ENCODE data around the gene HBE1. TPM values are rescaled to one million over a fixed set of nuclear protein-coding genes. Genes with fewer than 3 reads are reported as not detected.

Gene HBE1
- total RNA-seq, 4 donors from 2014 or later = 0.67 TPM; not detected in 3

- no peak overlapping the region for H3K27ac ChIP-seq
- H3K4me1 ChIP-seq = no peaks in the 10 kb centered on the region
- H3K9me3 ChIP-seq = no peaks in the 10 kb centered on the region
- H3K36me3 ChIP-seq = no peaks in the 10 kb centered on the region
- no peaks in the 10 kb centered on the region for H3K27me3 ChIP-seq
- ATAC-seq = no peak
- TF ChIP-seq CTCF (IDR thresholded peaks at IDR 0.05) = no peak
- no peak for TF ChIP-seq POLR2AphosphoS5 (IDR thresholded peaks at IDR 0.05)
- TF ChIP-seq EP300 (IDR thresholded peaks at IDR 0.05) = no peak
- no peak for TF ChIP-seq POLR2A (IDR thresholded peaks at IDR 0.05)
- H3K4me3 ChIP-seq = no peak overlapping the region
Measured at GRCh38 chr11:5239046-5239445, 30.7 kb downstream of the HBE1 start.

- 20 to 27% methylated on average over 2 of the region's 2 CpGs for WGBS, 2 donors (ENCODE audit: low coverage in 1 of 2)
- TF ChIP-seq EP300 (IDR thresholded peaks at IDR 0.05) = no peak
- no peak for TF ChIP-seq CTCF (IDR thresholded peaks at IDR 0.05)
- TF ChIP-seq POLR2AphosphoS5 (IDR thresholded peaks at IDR 0.05) = no peak
- TF ChIP-seq POLR2A (IDR thresholded peaks at IDR 0.05) = no peak
- Histone ChIP-seq H3K9me3 (no peaks in the 10 kb centered on the region), H3K27me3 (no peaks in the 10 kb centered on the region), H3K27ac (no peak overlapping the region), H3K4me1 (no peaks in the 10 kb centered on the region), H3K4me3 (no peak overlapping the region), H3K36me3 (no peaks in the 10 kb centered on the region)
- ATAC-seq = no peak
Measured at GRCh38 chr11:5238486-5238885, 31.3 kb downstream of the HBE1 start.

DNA sequence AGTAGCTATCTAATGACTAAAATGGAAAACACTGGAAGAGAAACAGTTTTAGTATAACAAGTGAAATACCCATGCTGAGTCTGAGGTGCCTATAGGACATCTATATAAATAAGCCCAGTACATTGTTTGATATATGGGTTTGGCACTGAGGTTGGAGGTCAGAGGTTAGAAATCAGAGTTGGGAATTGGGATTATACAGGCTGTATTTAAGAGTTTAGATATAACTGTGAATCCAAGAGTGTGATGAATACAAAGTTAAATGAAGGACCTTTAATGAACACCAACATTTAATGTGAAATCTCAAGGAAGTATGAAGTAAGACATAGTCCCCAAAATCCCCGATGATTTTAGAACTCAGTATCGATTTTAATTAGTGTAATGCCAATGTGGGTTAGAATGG, 32.3 kb downstream of the HBE1 start:
- TF ChIP-seq POLR2A (IDR thresholded peaks at IDR 0.05) (no peak), POLR2AphosphoS5 (IDR thresholded peaks at IDR 0.05) (no peak), CTCF (IDR thresholded peaks at IDR 0.05) (no peak), EP300 (IDR thresholded peaks at IDR 0.05) (no peak)
- H3K4me3 ChIP-seq = no peak overlapping the region
- ATAC-seq = no peak
- no peaks in the 10 kb centered on the region for H3K27me3 ChIP-seq
- H3K4me1 ChIP-seq = no peaks in the 10 kb centered on the region
- H3K36me3 ChIP-seq = no peaks in the 10 kb centered on the region
- WGBS, 2 donors (ENCODE audit: low coverage in 1 of 2) = 87 to 94% methylated on average over 2 of the region's 2 CpGs
- H3K9me3 ChIP-seq = no peaks in the 10 kb centered on the region
- no peak overlapping the region for H3K27ac ChIP-seq

GRCh38 chr11:5235364-5236095, 34.2 kb downstream of the HBE1 start:
- Histone ChIP-seq H3K4me1 (no peaks in the 10 kb centered on the region), H3K9me3 (no peaks in the 10 kb centered on the region), H3K36me3 (no peaks in the 10 kb centered on the region), H3K27ac (no peak overlapping the region), H3K4me3 (no peak overlapping the region), H3K27me3 (no peaks in the 10 kb centered on the region)
- no peak for TF ChIP-seq POLR2A (IDR thresholded peaks at IDR 0.05)
- no peak for TF ChIP-seq POLR2AphosphoS5 (IDR thresholded peaks at IDR 0.05)
- TF ChIP-seq EP300 (IDR thresholded peaks at IDR 0.05) = no peak
- no peak for TF ChIP-seq CTCF (IDR thresholded peaks at IDR 0.05)
- 83 to 88% methylated on average over 5 of the region's 5 CpGs for WGBS, 2 donors (ENCODE audit: low coverage in 1 of 2)
- no peak for ATAC-seq

GRCh38 chr11:5234381-5234834, 35.3 kb downstream of the HBE1 start, which contains the start of gene HBD:
TSS of gene HBD (minus strand) at chr11:5234483. CDS start at chr11:5234433, 50 bp downstream.
- no peaks in the 10 kb centered on the region for H3K9me3 ChIP-seq
- no peaks in the 10 kb centered on the region for H3K36me3 ChIP-seq
- no peak for TF ChIP-seq POLR2A (IDR thresholded peaks at IDR 0.05)
- TF ChIP-seq CTCF (IDR thresholded peaks at IDR 0.05) = no peak
- no peak for TF ChIP-seq POLR2AphosphoS5 (IDR thresholded peaks at IDR 0.05)
- no peak for TF ChIP-seq EP300 (IDR thresholded peaks at IDR 0.05)
- WGBS, 2 donors (ENCODE audit: low coverage in 1 of 2) = 11 to 13% methylated on average over 1 to 2 of the region's 2 CpGs
- no peak within 1 kb of the TSS for H3K27ac ChIP-seq
- ATAC-seq = no peak
- H3K4me3 ChIP-seq = no peak within 1 kb of the TSS
- H3K27me3 ChIP-seq = no peaks in the 10 kb centered on the region
- H3K4me1 ChIP-seq = no peaks in the 10 kb centered on the region

All from gastroesophageal sphincter (tissue), 4 donors.